ENCODE measurements around the gene GNA15.

GNA15 gene

DNA sequence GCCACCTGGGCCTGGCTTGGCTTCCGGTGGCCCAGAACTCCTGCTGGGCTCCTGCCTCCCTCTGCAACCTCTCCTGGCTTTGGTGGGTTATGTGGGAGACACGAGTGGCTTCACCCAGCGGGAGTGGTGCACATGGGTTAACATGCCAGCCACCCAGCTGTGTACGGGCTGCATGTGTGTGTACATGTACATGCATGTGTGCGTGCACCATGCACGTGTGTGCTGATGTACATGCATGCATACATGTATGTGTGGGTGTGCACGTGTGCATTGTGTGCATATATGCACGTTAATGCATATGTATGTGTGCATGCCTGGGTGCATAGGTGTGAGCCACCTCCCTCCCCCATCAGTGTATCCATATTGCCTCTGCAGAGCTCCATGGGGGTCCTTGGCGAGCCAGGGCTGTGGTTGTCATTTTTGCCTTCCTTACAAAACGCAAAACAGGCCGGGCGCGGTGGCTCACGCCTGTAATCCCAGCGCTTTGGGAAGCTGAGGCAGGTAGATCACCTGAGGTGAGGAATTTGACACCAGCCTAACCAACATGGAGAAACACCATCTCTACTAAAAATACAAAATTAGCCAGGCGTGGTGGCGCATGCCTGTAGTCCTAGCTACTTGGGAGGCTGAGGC is 29.2 kb upstream of the GNA15 start:
- no peak for DNase-seq

DNA sequence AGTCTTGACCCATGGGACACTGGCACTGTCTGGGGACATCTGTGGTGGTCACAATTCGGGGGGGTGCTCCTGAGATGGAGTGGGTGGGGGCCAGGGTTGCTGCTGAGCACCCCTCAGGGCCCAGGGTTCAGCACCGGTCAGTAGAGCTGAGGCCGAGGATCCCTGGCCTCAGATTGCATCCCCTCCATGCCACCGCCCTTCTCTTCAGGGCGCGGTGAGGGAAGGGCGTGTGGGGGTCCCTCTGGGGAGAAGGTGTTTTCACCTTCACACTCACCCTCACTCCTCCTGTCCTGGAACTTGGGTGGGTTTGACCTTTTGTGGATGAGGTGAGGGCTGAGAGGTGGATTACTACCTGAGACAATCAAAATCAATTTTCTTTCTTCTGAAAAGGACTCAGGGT is 28.2 kb upstream of the GNA15 start:
- no peak for DNase-seq

DNA sequence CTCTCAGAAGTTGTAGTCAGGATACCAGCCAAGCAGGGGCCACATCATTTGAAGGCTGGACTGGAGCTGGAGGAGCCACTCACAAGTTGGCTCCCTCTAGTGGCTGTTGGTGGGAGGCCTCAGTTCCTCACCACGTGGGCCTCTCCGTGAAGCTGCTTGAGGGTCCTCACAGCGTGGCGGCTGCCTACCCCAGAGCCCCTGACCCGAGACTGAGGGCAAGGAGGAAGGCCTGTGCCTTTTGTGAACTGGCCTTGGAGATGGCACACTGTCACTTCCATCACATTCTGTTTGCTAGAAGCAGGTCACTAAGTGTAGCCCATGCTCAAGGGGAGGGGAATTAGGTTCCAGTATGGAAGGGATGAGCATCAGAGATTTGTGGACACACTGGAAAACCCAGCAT is 27.1 kb upstream of the GNA15 start:
- peak; percentile 57 for DNase-seq

DNA sequence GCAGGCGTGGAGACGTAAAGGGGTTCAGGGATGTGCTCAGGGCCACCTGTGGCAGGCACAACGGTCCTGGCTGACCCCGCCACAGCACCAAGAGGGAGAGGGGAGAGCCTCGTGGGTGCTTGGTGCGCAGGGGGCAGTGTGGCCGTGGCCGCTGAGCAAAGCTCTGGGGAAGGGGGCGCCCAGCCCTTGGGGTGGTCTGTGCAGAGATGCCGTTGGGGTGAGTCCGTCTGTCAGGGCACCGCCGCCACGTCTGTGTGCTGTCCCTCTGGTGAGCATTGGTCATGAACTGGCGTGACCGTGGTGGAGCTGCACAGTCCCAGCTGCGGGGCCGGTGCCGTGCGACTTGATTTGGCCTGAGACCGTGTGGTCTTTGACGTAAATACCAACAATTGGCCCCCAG is 26.3 kb upstream of the GNA15 start:
- no peak for DNase-seq

DNA sequence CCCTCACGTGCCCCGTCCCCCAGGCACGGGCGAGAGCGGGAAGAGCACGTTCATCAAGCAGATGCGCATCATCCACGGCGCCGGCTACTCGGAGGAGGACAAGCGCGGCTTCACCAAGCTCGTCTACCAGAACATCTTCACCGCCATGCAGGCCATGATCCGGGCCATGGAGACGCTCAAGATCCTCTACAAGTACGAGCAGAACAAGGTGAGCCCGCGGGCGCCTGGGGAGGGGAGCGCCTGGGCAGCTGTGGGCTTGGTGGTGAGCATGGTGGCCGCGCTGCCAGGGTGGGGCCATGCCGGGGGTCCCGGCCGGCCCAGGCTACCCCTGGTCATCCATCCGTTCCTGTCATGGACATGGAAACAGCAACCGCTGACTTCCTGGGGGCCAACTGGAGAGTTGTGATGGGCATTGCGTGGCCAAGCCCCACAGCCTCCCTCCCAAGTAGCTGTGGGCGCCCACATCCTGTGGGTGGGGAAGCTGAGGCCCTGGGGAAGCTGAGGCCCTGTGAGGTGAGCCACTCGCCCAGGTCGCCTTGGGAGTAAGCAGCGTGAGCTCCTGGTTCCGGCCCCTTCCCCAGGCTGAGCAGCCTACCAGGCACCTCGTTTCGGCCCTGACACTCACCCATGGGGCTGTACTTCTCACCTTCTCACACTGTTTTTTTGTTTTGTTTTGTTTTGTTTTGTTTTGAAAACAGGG is 25.6 kb upstream of the GNA15 start:
- DNase-seq = no peak

DNA sequence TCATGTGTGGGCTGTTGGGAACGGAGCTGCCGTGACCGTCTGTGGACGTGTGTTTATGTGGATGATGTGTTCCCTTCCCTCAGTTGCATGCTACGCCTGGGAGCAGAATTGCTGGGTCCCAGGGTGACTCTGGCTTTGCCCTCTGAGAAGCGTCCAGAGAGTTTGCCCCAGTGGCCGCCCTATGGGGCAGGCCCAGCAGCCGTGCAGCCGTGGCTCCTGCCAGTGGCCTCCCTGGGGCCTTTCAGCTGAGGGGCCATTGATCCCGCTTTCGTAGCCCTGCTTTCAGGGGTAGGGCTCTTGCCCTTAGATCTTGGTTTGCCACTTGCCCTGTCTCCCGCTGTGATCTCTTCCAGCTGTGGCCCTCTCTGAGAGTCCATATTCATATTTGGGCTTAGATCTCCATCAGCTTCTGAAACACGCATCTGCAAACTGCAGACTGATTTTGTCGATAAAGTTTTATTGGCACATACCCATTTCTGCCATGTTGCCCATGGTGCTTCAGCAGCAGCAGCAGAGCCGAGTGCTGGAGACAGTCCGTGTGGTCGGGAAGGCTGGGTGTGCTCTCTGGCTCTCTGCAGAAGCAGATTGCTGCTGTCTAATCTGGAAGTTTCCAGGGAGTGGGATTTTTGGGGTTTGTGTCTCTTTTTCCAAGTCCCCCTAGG is 24.1 kb upstream of the GNA15 start:
- no peak for DNase-seq

DNA sequence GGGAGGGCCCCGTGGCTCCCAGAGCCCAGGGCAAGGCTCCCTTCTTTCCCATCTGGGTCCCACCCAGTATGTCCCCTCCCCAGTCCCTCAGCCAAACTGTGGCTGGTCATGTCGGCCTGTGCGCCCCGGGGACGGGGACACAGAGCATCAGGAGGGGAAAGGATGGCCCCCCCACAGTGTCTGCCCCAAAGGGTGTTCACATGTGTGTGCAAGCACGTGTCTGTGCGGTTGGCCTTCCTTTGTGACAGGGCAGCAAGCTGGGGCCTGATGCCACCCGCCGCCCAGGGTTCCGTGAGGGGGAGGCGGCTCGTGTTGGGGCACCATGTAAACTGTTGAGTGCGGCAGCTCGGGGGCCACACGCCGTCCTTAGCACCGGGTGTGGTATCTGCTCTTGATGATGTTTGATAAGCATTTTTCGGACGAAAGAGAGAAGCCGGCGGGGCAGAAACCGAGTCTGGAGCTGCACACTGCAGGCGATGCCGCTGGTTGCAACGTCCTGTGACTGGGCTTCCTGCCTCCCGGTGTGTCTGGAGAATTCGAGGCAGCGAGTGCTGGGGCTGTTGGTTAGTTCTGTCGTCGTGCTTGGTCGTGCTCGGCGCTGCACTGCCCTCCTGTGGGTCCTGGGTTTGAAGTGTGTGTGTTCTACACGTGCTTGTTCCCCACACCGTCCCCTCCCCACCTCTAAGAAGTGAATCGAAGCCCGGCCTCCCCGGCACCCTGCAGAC is 23.3 kb upstream of the GNA15 start:
- no peak for DNase-seq

DNA sequence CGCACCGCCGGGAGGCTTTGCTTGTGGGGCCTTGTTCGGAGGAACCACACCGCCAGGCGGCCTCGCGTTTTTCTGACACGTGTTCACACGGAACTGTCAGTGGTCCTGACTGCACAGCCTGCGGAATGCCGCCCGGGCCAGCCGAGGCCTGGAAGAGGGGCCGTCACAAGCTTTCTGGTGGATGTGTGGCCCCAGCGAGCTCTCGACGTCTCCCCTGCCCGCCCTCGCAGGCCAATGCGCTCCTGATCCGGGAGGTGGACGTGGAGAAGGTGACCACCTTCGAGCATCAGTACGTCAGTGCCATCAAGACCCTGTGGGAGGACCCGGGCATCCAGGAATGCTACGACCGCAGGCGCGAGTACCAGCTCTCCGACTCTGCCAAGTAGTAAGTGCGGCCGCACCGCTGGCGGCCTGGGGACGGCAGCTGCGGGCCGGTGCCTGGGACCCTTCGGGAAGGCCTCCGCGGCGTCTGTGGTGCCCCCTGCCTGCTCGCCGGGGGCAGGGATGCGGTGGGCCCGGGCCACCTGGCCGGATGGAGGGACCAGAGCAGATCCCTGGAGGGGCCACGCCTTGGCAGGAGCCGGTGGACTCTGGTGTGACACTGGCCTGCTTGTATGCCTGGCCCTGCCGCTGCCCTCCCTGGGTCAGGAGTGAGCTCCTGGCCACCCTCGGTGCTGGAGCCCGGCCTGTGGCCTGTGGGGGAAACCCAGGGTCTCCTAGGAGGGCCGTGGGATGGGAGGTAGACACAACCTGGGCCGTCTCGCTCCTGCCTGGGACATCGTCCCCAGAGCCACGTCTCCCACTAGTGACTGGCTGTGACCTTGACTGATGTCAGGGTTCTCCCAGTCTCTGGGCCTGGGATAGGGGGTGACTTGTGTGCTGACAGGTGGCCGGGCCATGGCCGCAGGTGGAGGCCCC is 22.5 kb upstream of the GNA15 start:
- DNase-seq = no peak

DNA sequence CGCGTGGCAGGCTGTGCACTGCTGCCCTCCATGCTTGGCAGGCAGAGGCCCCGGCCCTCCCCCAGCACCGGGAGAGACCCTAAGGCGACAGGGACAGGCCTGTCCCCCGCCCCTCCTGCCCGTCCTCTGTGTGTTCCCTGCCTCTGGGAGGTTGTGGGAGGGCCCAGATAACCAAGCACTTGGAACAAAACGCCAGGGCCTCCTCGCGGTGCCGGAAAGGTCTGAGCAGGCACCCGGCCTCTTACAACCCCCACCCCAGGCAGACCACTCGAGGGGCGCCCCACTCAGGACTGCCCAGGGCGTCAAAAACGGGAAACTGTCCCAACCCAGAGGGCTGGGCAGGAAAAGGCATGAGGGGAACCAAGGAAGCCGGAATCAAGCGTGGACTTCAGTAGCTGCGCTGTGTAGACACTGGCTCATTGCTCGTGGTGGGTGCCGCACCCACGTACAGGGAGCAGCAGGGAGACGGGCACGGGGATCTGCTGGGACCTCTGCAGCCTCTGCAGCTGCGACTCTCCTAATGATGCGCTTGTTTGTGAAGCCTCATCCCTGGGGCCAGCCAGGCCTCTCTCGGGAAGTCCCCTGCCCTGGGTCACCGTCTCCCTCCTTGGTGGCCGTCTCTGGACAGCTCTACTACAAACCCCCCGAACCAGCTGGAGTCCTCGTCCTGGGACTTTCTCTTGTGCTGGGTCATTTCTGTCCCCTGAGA is 21.7 kb upstream of the GNA15 start:
- DNase-seq = no peak

DNA sequence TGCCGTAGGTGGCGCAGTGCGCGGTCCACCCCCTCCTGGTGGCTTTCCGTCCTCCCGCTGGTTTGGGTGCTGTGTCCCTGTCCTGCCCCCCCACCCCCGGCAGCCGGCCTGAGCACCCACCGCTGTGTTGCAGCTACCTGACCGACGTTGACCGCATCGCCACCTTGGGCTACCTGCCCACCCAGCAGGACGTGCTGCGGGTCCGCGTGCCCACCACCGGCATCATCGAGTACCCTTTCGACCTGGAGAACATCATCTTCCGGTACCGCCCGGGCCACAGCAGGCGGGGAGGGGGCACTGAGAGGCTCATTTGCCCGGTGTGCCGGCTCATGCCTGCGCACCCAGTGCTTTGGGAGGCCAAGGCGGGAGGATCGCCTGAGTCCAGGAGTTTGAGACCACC is 21.0 kb upstream of the GNA15 start:
- no peak for DNase-seq

DNA sequence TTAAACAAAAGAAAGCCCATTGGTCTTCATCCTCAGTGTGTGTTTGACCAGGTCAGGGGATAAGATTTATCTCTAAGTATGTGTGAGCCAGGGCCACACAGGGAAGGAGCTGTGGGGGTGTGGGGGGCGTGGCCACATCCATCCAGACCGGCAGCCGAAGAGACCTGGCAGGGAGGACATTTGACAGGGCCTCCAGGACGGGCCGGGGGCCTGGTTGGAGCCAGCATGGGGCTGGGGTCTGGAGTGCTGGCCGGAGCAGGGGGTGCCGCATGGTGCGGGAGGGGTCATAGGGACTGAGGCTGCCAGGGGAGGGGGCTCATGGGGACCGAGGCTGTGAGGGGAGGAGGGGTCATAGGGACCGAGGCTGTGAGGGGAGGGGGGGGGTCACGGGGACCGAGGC is 20.4 kb upstream of the GNA15 start:
- no peak for DNase-seq

DNA sequence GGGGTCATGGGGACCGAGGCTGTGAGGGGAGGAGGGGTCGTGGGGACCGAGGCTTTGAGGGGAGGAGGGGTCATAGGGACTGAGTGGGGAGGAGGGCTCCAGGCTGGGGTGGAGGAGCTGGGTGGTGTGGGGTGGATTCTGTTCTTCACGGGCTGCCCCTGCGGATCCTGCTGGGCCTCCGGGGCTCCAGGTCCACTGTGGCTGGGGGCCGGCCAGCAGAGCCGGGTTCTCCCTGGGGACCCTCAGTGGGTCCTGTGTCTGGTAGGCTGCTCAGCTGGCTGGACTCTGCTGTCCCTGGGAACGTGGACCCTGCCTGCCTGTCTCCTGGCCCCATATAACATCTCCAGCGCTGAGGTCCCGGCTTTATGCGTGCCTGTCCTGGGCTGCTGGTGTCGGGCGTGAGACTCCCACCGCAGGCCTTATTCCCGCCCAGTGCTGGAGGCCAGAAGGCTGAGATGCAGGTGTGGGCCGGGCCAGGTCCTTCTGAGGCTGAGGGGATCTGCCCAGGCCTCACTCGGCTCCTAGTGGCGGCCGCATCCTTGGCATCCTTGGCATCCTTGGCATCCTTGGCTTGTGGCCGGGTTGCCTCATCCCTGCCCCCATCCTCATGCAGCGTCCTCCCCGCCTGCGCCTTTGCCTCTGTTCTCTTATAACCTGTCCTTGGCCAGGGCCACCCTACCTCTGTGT is 19.8 kb upstream of the GNA15 start:
- no peak for DNase-seq

DNA sequence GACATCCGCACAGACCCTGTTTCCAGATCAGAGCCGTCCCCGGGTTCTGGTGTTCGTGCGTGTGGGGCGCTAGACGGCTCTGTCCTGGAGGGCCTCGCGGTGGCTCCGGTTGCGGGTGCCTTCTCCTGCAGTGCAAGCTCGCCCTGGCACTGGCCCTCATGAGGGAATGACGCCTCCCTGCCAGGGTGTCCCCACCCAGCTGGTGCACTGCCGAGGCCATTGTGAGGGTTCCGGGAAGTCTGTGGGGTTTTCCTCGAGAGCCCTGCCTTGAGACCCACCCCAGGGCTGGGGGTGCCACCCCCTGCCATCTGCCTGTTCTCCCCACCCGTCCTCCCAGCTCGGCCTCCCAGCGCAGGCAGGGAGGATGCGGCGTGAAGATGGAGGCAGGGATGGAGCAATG is 19.2 kb upstream of the GNA15 start:
- no peak for DNase-seq

DNA sequence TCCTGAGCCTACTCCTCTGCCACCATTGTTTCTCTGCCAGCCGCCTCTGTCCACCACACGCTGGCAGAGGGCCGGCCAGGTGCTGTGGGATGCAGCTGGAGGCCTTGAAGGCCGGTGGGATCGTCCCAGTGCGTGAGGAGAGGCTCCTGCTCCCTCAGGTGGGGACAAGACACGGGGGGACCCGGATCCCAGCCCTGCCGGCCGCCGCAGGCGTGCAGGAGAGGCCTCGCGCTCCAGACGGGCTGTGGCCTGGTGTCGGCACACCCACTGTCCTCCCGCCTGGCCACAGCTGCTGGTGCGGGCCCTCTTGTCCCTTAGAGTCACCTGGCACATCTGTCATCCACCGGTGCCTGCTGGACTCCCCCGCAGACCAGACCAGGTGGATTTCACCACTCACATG is 18.1 kb upstream of the GNA15 start:
- no peak for DNase-seq

DNA sequence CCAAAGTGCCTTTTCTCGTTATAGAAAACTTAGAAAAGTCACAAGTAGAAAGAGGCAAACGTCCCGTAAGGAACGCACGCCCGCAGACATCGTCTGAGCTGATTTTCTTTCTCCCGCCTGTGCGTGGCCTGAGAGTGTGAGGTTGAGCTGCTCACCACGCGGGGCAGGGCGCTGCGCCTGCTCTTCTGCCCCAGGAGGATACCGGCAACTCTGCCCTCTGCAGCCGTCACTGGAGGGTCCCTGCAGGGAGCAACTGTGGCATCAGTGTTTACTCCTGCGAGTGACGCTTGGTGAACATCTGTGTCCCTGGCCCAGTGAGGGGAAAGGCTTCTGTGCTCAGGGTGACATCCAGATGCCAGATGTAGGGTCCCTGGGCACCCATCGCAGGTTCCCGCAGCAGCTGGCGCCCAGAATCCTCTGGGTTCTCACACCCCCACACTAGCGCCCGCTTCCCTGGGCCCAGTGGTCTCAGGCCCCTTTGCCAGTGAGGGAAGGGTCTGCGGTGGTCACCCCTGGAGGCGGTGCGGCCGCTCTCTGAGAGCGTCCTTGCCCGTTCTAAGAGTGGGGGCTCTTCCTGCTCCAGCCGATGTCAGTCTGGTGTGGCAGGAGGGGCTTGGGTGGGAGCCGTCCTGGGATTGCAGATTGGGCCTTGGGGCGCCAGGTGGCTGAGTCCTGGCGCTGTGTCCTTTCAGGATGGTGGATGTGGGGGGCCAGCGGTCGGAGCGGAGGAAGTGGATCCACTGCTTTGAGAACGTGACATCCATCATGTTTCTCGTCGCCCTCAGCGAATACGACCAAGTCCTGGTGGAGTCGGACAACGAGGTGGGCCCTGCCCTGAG is 17.4 kb upstream of the GNA15 start:
- DNase-seq = no peak

DNA sequence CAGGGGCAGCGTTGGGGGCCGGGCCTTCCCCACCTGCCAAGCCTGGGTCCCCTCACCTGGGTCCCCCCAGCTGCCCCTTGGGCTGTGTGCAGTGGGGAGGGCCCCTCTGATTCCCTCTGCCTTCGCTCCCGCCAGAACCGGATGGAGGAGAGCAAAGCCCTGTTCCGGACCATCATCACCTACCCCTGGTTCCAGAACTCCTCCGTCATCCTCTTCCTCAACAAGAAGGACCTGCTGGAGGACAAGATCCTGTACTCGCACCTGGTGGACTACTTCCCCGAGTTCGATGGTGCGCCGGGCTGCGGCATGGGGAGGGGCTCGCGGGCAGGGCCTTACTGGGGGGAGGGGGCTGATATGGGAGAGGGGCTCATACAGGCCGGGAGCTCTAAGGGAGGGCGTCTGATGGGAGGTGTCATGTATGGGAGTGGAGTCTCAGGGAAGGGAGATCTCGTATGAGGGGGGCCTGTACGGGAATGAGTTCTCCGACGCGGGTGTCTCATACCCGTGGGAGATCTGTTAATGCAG is 16.7 kb upstream of the GNA15 start:
- DNase-seq = no peak

DNA sequence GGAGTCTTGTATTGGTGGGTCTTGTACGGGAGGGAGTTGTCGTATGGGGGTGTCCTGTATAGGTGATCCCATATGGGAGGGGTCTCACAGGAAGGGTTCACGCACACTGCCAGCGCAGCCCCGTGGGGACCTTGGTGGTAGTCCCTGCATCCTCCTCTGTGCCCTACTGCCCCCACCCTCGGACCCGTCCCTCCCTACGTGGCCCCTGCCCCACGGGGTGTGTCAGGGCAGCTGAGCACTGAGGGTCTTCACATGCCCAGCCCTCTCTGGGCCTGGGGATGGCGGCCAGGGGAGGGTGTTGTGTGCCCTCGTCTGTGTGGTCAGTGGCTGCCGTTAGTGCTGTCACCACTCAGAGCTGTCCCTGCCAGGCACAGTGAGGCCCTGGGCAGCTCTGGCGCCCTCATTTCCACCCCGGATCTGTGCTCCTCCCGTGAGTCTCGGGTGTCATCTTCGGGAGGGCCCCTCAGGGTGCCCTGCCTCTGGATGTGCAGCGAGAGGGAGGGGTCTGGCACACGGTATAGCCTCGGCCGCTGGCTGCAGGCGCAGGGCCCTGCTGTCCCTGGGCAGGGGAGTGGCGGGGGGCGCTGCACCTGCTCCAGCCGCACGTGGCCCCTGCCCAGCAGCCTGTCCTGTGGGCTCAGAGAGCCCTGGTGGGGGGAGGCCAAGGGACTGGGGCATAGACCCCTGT is 16.0 kb upstream of the GNA15 start:
- DNase-seq = no peak

DNA sequence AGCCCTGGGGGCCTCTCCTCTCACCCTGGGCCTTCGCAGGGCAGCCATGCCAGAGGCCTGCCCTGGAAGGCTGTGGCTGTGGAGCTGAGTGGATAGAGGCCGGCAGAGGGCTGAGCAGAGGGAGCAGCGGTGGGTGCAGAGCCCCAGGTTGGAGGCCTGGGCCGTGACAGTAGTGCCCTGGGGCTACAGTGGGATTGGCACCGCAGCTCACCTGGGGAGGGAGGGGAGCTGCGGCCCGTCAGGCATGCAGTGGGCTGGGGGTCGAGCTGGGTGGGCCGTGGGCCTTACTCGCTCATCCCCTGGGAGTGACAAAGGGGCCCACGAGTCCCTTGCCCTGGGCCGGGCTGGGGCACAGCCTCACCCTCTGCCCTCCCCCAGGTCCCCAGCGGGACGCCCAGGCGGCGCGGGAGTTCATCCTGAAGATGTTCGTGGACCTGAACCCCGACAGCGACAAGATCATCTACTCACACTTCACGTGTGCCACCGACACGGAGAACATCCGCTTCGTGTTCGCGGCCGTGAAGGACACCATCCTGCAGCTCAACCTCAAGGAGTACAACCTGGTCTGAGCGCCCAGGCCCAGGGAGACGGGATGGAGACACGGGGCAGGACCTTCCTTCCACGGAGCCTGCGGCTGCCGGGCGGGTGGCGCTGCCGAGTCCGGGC is 15.1 kb upstream of the GNA15 start:
- DNase-seq = no peak

DNA sequence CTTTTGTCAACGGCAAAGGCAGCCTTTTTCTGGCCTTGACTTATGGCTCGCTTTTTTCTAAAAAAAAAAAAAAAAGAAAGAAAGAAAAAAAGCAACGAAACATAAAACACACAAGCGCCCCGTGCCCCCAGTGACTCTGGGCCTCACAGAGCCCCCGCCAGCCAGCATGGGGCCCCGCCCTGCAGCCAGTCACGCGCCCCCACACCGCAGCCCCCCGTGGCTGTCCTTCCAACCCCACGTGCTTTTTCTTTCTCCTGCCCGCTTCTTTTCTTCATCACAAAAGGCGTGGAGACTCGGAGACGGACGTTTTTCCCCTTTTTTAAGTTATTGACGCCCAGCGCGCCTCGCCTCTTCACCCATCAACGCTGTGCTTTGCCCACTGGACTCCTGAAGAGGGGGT is 14.4 kb upstream of the GNA15 start:
- DNase-seq = no peak
